HepG2 (cell line): ENCODE measurements around the gene ZNF629. TPM values are rescaled to one million over a fixed set of nuclear protein-coding genes. Genes with fewer than 3 reads are reported as not detected.

ENCODE experiments used
- ATF7 ChIP-seq, 2 experiments: fragments of 450-650 bp in 1 of 2; sonication (generic) in 1 of 2; formaldehyde crosslinking in 1 of 2; IDR thresholded peaks; 2 replicates each; pipeline versions ENCODE4 v1.4.0 to v1.6.1; 2016 to 2020; ENCODE audit warnings: antibody characterized with exemption in 1 of 2, mild to moderate bottlenecking in 1 of 2, missing genetic modification reagents in 1 of 2
- E2F5 ChIP-seq: sonication (generic); formaldehyde crosslinking; conservative IDR thresholded peaks from 2 replicates; pipeline ENCODE4 v1.4.0; 2020; ENCODE audit warnings: missing genetic modification reagents
- HMG20A ChIP-seq: IDR thresholded peaks from 2 replicates; pipeline ENCODE4 v1.6.1; 2016; ENCODE audit warnings: borderline replicate concordance
- HOXD1 ChIP-seq: sonication (generic); formaldehyde crosslinking; IDR thresholded peaks from 2 replicates; pipeline ENCODE4 v1.5.0; 2020; ENCODE audit warnings: missing genetic modification reagents
- IKZF5 ChIP-seq: IDR thresholded peaks from 2 replicates; pipeline ENCODE4 v1.6.1; 2018; ENCODE audit warnings: missing genetic modification reagents, mild to moderate bottlenecking, missing compliant biosample characterization
- JUND ChIP-seq: sonication (generic); formaldehyde crosslinking; IDR thresholded peaks from 2 replicates; pipeline ENCODE4 v1.8.0; 2022; ENCODE audit warnings: mild to moderate bottlenecking, missing genetic modification reagents
- KDM5A ChIP-seq: fragments of 200-600 bp; sonication (generic); IDR thresholded peaks from 2 replicates; pipeline ENCODE4 v1.7.0; 2018; ENCODE audit warnings: antibody characterized with exemption, mild to moderate bottlenecking, low read length, borderline replicate concordance
- KLF11 ChIP-seq: IDR thresholded peaks from 2 replicates; pipeline ENCODE4 v1.6.1; 2016; ENCODE audit warnings: missing compliant biosample characterization
- MZF1 ChIP-seq: sonication (generic); formaldehyde crosslinking; IDR thresholded peaks from 2 replicates; pipeline ENCODE4 v1.8.1; 2023; ENCODE audit warnings: mild to moderate bottlenecking, missing genetic modification reagents, borderline replicate concordance
- NR2F1 ChIP-seq, 2 experiments: fragments of 450-650 bp in 1 of 2; formaldehyde crosslinking in 1 of 2; IDR thresholded peaks; 2 replicates each; pipeline versions ENCODE4 v1.5.0 to v1.6.1; 2016 to 2020; ENCODE audit warnings: mild to moderate bottlenecking in 1 of 2, missing compliant biosample characterization in 1 of 2, missing genetic modification reagents in 1 of 2, moderate library complexity in 1 of 2
- PAX8 ChIP-seq: sonication (generic); formaldehyde crosslinking; IDR thresholded peaks from 2 replicates; pipeline ENCODE4 v1.8.0; 2022; ENCODE audit warnings: mild to moderate bottlenecking, missing genetic modification reagents, borderline replicate concordance
- PCBP2 ChIP-seq: fragments of 200-400 bp; formaldehyde crosslinking; optimal IDR thresholded peaks from 2 replicates; pipeline ENCODE3; 2018; ENCODE audit warnings: low read length, low read depth; ENCODE audit not compliant: poor library complexity, severe bottlenecking
- PITX1 ChIP-seq: sonication (generic); formaldehyde crosslinking; IDR thresholded peaks from 2 replicates; pipeline ENCODE4 v1.5.1; 2020; ENCODE audit warnings: mild to moderate bottlenecking, missing genetic modification reagents
- RELA ChIP-seq: sonication (generic); formaldehyde crosslinking; IDR thresholded peaks from 2 replicates; pipeline ENCODE4 v1.4.0; 2020; ENCODE audit warnings: missing genetic modification reagents
- RFX5 ChIP-seq: IDR thresholded peaks from 2 replicates; pipeline ENCODE4 v1.6.1; 2011; ENCODE audit warnings: low read depth, low read length, improper control_type of control experiment
- SIN3B ChIP-seq: fragments of 150-350 bp; IDR thresholded peaks from 2 replicates; pipeline ENCODE4 v1.6.1; 2014; ENCODE audit warnings: low read length
- SOX5 ChIP-seq: IDR thresholded peaks from 2 replicates; pipeline ENCODE4 v1.6.1; 2016; ENCODE audit warnings: borderline replicate concordance
- SP4 ChIP-seq: sonication (generic); formaldehyde crosslinking; IDR thresholded peaks from 2 replicates; pipeline ENCODE4 v1.8.1; 2023; ENCODE audit warnings: mild to moderate bottlenecking, missing genetic modification reagents
- SSRP1 ChIP-seq: IDR thresholded peaks from 2 replicates; pipeline ENCODE4 v1.6.1; 2016; ENCODE audit warnings: control low read depth
- SYNCRIP ChIP-seq: fragments of 200-400 bp; formaldehyde crosslinking; IDR thresholded peaks from 2 replicates; pipeline ENCODE4 v1.6.1; 2018; ENCODE audit warnings: mild to moderate bottlenecking, low read depth, low read length; ENCODE audit not compliant: insufficient read depth
- ZBTB42 ChIP-seq: sonication (generic); formaldehyde crosslinking; IDR thresholded peaks from 2 replicates; pipeline ENCODE4 v1.5.0; 2020; ENCODE audit warnings: mild to moderate bottlenecking, missing genetic modification reagents
- ZFY ChIP-seq: sonication (generic); formaldehyde crosslinking; IDR thresholded peaks from 2 replicates; pipeline ENCODE4 v1.4.0; 2020; ENCODE audit warnings: missing genetic modification reagents
- ZKSCAN1 ChIP-seq: fragments of 150-350 bp; IDR thresholded peaks from 2 replicates; pipeline ENCODE4 v1.6.1; 2014; ENCODE audit warnings: low read length
- ZKSCAN8 ChIP-seq: IDR thresholded peaks from 2 replicates; pipeline ENCODE4 v1.6.1; 2016; ENCODE audit warnings: borderline replicate concordance, missing genetic modification reagents, missing compliant biosample characterization
- ZNF253 ChIP-seq: sonication (generic); formaldehyde crosslinking; IDR thresholded peaks from 2 replicates; pipeline ENCODE4 v1.8.0; 2022; ENCODE audit warnings: mild to moderate bottlenecking, missing genetic modification reagents, borderline replicate concordance
- ZNF256 ChIP-seq: sonication (generic); formaldehyde crosslinking; conservative IDR thresholded peaks from 2 replicates; pipeline ENCODE4 v1.4.0; 2020; ENCODE audit warnings: missing genetic modification reagents
- ZNF331 ChIP-seq: sonication (generic); formaldehyde crosslinking; IDR thresholded peaks from 2 replicates; pipeline ENCODE4 v1.4.0; 2020; ENCODE audit warnings: missing genetic modification reagents
- ZNF343 ChIP-seq: sonication (generic); formaldehyde crosslinking; IDR thresholded peaks from 2 replicates; pipeline ENCODE4 v1.4.0; 2020; ENCODE audit warnings: mild to moderate bottlenecking, missing genetic modification reagents
- ZNF550 ChIP-seq: sonication (generic); formaldehyde crosslinking; IDR thresholded peaks from 2 replicates; pipeline ENCODE4 v1.4.0; 2020; ENCODE audit warnings: mild to moderate bottlenecking, missing genetic modification reagents, borderline replicate concordance
- ZNF572 ChIP-seq: sonication (generic); formaldehyde crosslinking; IDR thresholded peaks from 2 replicates; pipeline ENCODE4 v1.5.1; 2020; ENCODE audit warnings: mild to moderate bottlenecking, missing genetic modification reagents
- ZNF7 ChIP-seq: IDR thresholded peaks from 2 replicates; pipeline ENCODE4 v1.6.1; 2016; ENCODE audit warnings: missing biosample characterization, missing genetic modification reagents
- ZNF713 ChIP-seq: sonication (generic); formaldehyde crosslinking; IDR thresholded peaks from 2 replicates; pipeline ENCODE4 v1.4.0; 2020; ENCODE audit warnings: mild to moderate bottlenecking, missing genetic modification reagents
- ZNF766 ChIP-seq: sonication (generic); formaldehyde crosslinking; IDR thresholded peaks from 2 replicates; pipeline ENCODE4 v1.5.0; 2020; ENCODE audit warnings: missing genetic modification reagents, borderline replicate concordance
- ZNF768 ChIP-seq: sonication (generic); formaldehyde crosslinking; IDR thresholded peaks from 2 replicates; pipeline ENCODE4 v1.4.0; 2020; ENCODE audit warnings: missing genetic modification reagents
- ZNF776 ChIP-seq: sonication (generic); formaldehyde crosslinking; IDR thresholded peaks from 2 replicates; pipeline ENCODE4 v1.4.0; 2020; ENCODE audit warnings: mild to moderate bottlenecking, missing genetic modification reagents
- polyA plus RNA-seq, 8 experiments: library from polyadenylated mRNA; depleted of rRNA in 3 of 8; stranded (reverse) in 7 of 8; unstranded in 1 of 8; fragments of >200 nt; fragmentation: Illumina TruSeq in 4 of 8; extraction: Trizol in 4 of 8; gene quantifications; 2 replicates each; pipeline versions ENCODE4 v1.2.1 to v1.2.3, GENCODE V29; 2011 to 2016; ENCODE audit warnings: low read depth in 4 of 8, missing spikeins in 1 of 8, mixed read lengths in 1 of 8; ENCODE audit not compliant: insufficient read depth in 1 of 8
- total RNA-seq, 5 experiments: library from RNA; depleted of rRNA; stranded (reverse); fragments of >200 nt; fragmentation: Illumina TruSeq; extraction: Trizol; gene quantifications; 2 replicates each; pipeline ENCODE4 v1.2.3, GENCODE V29; 2016; ENCODE audit warnings: low read depth in 1 of 5

ZNF629 gene
- total and polyA plus RNA-seq, 2 of the 13 experiments (the other 11 are each of a cell fraction or from before 2014, with no cell fraction given) = 6.1 to 16.5 TPM

GRCh38 chr16:30745082-30745481 lies 41.9 kb downstream of the ZNF629 start (continued):
- TF ChIP-seq SYNCRIP (no peak), ZKSCAN1 (no peak), PAX8 (CRISPR knock-in tag) (no peak), ZNF343 (CRISPR knock-in tag) (no peak), KLF11 (CRISPR knock-in tag) (no peak), ZBTB42 (CRISPR knock-in tag) (no peak), ZNF253 (no peak), ZNF713 (no peak), SIN3B (no peak), ZNF550 (CRISPR knock-in tag) (no peak), ZNF331 (CRISPR knock-in tag) (no peak), ZFY (no peak), SSRP1 (CRISPR knock-in tag) (no peak), SOX5 (CRISPR knock-in tag) (no peak), ZNF572 (CRISPR knock-in tag) (no peak), HMG20A (CRISPR knock-in tag) (no peak), PITX1 (CRISPR knock-in tag) (no peak), ZKSCAN8 (CRISPR knock-in tag) (peak; percentile 52; the same call in 1 of the 2 replicates), ZNF766 (no peak), JUND (CRISPR knock-in tag) (peak; percentile 76; the same call in 1 of the 2 replicates), MZF1 (CRISPR knock-in tag) (no peak), RELA (CRISPR knock-in tag) (no peak), ATF7 (IDR thresholded peaks at IDR 0.05) (no peak; the same call in 1 of the 2 replicates), ATF7 (CRISPR knock-in tag; IDR thresholded peaks at IDR 0.05) (no peak), HOXD1 (no peak), IKZF5 (CRISPR knock-in tag) (no peak), E2F5 (CRISPR knock-in tag) (no peak), PCBP2 (no peak), SP4 (no peak), ZNF776 (CRISPR knock-in tag) (no peak), RFX5 (no peak), ZNF768 (no peak), ZNF256 (CRISPR knock-in tag) (no peak), KDM5A (no peak), NR2F1 (CRISPR knock-in tag; IDR thresholded peaks at IDR 0.05) (no peak), ZNF7 (CRISPR knock-in tag) (no peak)
